Heart right ventricle (tissue), 16 donors: ENCODE results near the gene ADARB2. TPM values are rescaled to one million over a fixed set of nuclear protein-coding genes. Genes with fewer than 3 reads are reported as not detected.

Experiments used
- ATAC-seq, 8 donors: fragments of 200-7000 bp; cut with Tn5 transposase; one replicate each; pipeline ENCODE4 v1.9.1; 2020; ENCODE audit warnings: mild to moderate bottlenecking in 8 of 8, moderate library complexity in 8 of 8, moderate number of reproducible peaks in 1 of 8
- DNase-seq, 2 donors: peaks; one replicate each; pipeline ENCODE4 v3.0.0-alpha.2; 2020
- H3K27ac ChIP-seq, 10 donors: fragments of 200-600 bp; sonication (generic) in 2 of 10; one replicate each; pipeline versions ENCODE4 v1.5.0 to v1.8.0; 2020 to 2022; ENCODE audit warnings: mild to moderate bottlenecking in 3 of 10
- H3K27me3 ChIP-seq, 7 donors: fragments of 200-600 bp; one replicate each; pipeline ENCODE4 v1.8.0; 2021 to 2022; ENCODE audit warnings: mild to moderate bottlenecking in 2 of 7
- H3K36me3 ChIP-seq, 9 donors: fragments of 200-600 bp; sonication (generic) in 1 of 9; one replicate each; pipeline versions ENCODE4 v1.5.0 to v1.8.0; 2020 to 2022; ENCODE audit warnings: mild to moderate bottlenecking in 2 of 9
- H3K4me1 ChIP-seq, 9 donors: fragments of 200-600 bp; sonication (generic) in 1 of 9; one replicate each; pipeline versions ENCODE4 v1.5.0 to v1.8.0; 2020 to 2022; ENCODE audit warnings: mild to moderate bottlenecking in 4 of 9
- H3K4me3 ChIP-seq, 10 donors: fragments of 200-600 bp; sonication (generic) in 2 of 10; one replicate each; pipeline versions ENCODE4 v1.5.0 to v1.8.0; 2020 to 2022; ENCODE audit warnings: mild to moderate bottlenecking in 7 of 10, moderate library complexity in 2 of 10
- H3K9me3 ChIP-seq, 11 donors: fragments of 200-600 bp in 10 of 11; sonication (generic) in 2 of 11; one replicate each; pipeline versions ENCODE4 v1.5.0 to v1.8.0; 2013 to 2022; ENCODE audit warnings: mild to moderate bottlenecking in 2 of 11, control low read depth in 1 of 11, moderate library complexity in 1 of 11
- WGBS, 2 donors: extraction: QIAGEN DNeasy Blood & Tissue Kit; methylation state at CpG; one replicate each; pipeline ENCODE4 v1.1.7; 2013; ENCODE audit warnings: inconsistent platforms in 1 of 2; 5-methylcytosine and 5-hydroxymethylcytosine counted together
- intact Hi-C, 10 donors: fragments of 100-400 bp; cut with DNase I; formaldehyde crosslinking; loops; one replicate each; pipeline versions ENCODE4 v1.11.1 to v1.14.2; 2022
- polyA plus RNA-seq, 2 donors: library from polyadenylated mRNA; stranded (reverse); fragments of 200-250 nt; gene quantifications; one replicate each; pipeline ENCODE4 v1.2.3, GENCODE V29; 2013
- total RNA-seq, 10 donors: library from RNA; stranded (reverse); fragmentation: NEBNext Ultra II Directional in 3 of 10; extraction: Animal tissue kit (Norgen Biotek cat#: 25700) in 3 of 10; gene quantifications; one replicate each; pipeline versions ENCODE4 v1.2.1 to v1.2.4, GENCODE V29; 2021 to 2023
- TF ChIP-seq, protein P1 (sequence below), 9 donors: fragments of 200-600 bp; sonication (generic) in 2 of 9; IDR thresholded peaks; one replicate each; pipeline versions ENCODE4 v1.5.0 to v1.8.0; 2021 to 2022; ENCODE audit warnings: antibody characterized with exemption in 9 of 9, mild to moderate bottlenecking in 5 of 9, moderate library complexity in 1 of 9
- donor health status: Arrhythmogenic right ventricular cardiomyopathy.
- donor health status: ischemic (EF 13 %, LVEDD 7.1; RV severe dilation, severe dysfunction).
- donor health status: healthy with polysubstance abuse.
- donor health status: DM: no; HTN: yes; CAD: no.
- donor health status: DM: no; HTN: no; CAD: no.
- donor health status: ischemic (EF 25% LVEDD 6.9; RV normal size, moderate dysfunction).
- donor health status: ischemic (EF 25% LVEDD 5.7; RV mildly dilated, moderate dysfunction).
- donor health status: healthy.
- donor health status: DM: yes; HTN: yes; CAD: no.
- donor health status: Ischemic cardiomyopathy.
- donor health status: ischemic (EF 35%, LVEDD 5.7; RV mildly dilated, moderate dysfunction).
- donor health status: nonischemic (EF 11% LVEDD 7.7; RV severe dilation, severe dysfunction).
- donor health status: DM: yes; HTN: yes; CAD: no.
- donor health status: PGD.
- donor health status: ischemic (EF 29% LVEDD 5.4; RV normal size, mild dysfunction).
- donor health status: nonischemic (EF 23%, LVEDD 6.1; RV moderate dilation, normal function).

ADARB2 gene
- total and polyA plus RNA-seq, 12 donors, result 0.08 to 0.47 (median 0.17) TPM; not detected in 2

DNA sequence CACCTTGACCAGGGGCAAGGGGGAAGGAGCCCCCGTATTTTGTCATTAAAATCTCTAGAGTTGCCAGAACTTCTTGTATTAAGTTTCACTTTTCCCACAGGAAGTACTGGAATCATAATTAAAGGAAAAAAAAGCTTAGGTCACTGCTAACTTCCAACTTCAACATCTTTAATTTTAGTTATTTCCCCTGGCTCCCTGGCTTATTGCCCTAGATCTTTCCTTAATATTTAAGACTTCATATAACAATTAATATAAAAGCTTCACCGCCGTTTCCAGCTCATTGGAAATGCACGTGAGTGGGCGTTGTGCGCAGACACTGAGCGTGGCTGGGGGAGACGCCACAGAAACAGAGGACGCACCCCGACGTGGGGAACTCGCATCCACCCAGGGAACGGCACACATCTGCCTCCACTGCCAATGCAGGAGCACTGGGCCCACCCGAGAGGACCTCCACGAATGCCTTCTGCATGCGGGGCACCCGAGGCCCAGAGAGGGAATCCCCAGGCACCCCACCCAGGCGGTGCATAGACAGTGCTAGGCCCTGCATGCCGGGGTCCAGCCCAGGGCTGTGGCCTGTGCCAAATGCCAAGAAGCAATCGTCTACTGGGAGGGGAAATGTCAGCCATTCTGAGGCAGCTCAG lies 72.2 kb downstream of the ADARB2 start:
- H3K27me3 ChIP-seq, result peaks cover 0 to 4% (median 0%) of the 10 kb centered on the region in 7 donors
- no peak overlapping the region for H3K4me3 ChIP-seq
- 71 to 79% methylated on average over 20 of the region's 20 CpGs for WGBS, 2 donors
- no peaks in the 10 kb centered on the region for H3K36me3 ChIP-seq
- intact Hi-C loops, result no loop called here
- DNase-seq, result no peak
- no peaks in the 10 kb centered on the region for H3K4me1 ChIP-seq
- TF ChIP-seq, protein P1, sequence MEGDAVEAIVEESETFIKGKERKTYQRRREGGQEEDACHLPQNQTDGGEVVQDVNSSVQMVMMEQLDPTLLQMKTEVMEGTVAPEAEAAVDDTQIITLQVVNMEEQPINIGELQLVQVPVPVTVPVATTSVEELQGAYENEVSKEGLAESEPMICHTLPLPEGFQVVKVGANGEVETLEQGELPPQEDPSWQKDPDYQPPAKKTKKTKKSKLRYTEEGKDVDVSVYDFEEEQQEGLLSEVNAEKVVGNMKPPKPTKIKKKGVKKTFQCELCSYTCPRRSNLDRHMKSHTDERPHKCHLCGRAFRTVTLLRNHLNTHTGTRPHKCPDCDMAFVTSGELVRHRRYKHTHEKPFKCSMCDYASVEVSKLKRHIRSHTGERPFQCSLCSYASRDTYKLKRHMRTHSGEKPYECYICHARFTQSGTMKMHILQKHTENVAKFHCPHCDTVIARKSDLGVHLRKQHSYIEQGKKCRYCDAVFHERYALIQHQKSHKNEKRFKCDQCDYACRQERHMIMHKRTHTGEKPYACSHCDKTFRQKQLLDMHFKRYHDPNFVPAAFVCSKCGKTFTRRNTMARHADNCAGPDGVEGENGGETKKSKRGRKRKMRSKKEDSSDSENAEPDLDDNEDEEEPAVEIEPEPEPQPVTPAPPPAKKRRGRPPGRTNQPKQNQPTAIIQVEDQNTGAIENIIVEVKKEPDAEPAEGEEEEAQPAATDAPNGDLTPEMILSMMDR (IDR thresholded peaks at IDR 0.05), result no peak
- no peaks in the 10 kb centered on the region for H3K9me3 ChIP-seq
- no peak overlapping the region for H3K27ac ChIP-seq
- ATAC-seq, result no peak

DNA sequence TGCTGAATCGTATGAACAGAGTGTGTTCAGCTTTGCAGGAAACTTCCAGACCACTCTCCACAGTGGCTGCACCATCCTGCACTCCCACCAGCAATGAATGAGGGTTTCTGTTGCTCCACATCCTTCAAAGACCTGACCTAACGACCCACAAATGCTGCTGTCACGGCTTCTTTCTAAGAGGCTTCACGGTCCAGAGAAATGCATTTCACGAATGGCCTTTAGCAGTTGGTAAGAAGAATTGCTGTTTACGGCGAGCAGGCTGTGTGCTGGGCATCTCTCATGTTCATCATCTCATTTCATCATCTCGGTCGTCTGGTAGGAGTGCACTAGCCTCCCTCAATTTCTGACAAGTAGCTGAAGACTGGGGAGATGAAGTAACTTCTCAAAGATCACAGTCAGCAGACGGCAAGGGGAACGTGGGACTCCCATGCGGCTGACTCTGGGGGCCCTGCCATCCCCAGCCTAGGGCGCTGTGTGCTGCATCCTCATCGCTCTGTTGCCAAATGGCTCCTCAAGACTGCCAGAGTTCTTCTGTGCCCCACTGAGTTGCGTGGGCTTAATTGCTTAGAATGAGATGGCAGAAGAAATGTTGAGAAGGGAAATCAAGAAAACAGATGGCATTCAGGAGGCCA lies 72.9 kb downstream of the ADARB2 start:
- no peak for DNase-seq
- Histone ChIP-seq H3K4me1 (no peaks in the 10 kb centered on the region), H3K36me3 (no peaks in the 10 kb centered on the region), H3K4me3 (no peak overlapping the region), H3K9me3 (no peaks in the 10 kb centered on the region), H3K27me3 (peaks cover 0 to 4% (median 0%) of the 10 kb centered on the region in 7 donors), H3K27ac (no peak overlapping the region)
- WGBS, 2 donors, result 69 to 82% methylated on average over 15 of the region's 15 CpGs
- intact Hi-C loops, result no loop called here
- ATAC-seq, result no peak
- TF ChIP-seq, protein P1 (IDR thresholded peaks at IDR 0.05), result no peak

DNA sequence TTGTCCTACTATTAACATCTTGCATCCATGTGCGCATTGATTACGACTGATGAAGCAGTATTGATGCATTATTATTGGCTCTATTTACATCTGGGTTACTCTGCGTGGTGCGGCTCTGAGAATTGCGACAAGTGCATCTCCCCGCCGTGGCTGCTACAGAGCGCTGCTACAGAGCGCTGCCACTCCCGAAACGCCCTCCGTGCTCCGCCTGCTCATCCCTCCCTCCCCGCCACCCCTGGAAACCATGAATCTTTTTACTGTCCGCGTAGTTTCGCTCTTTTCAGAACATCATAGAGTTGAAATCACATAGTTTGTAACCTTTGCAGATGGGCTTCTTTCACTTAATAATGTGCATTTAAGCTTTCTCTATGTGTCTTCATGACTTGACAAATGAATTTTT lies 74.1 kb downstream of the ADARB2 start:
- H3K4me3 ChIP-seq, result no peak overlapping the region
- H3K27me3 ChIP-seq, result peaks cover 0 to 5% (median 0%) of the 10 kb centered on the region in 7 donors
- no peak overlapping the region for H3K27ac ChIP-seq
- ATAC-seq, result no peak
- H3K4me1 ChIP-seq, result no peaks in the 10 kb centered on the region
- H3K9me3 ChIP-seq, result no peaks in the 10 kb centered on the region
- TF ChIP-seq, protein P1 (IDR thresholded peaks at IDR 0.05), result no peak
- no peak for DNase-seq
- no peaks in the 10 kb centered on the region for H3K36me3 ChIP-seq
- WGBS, 2 donors, result 92 to 93% methylated on average over 17 of the region's 17 CpGs
- intact Hi-C loops, result no loop called here

DNA sequence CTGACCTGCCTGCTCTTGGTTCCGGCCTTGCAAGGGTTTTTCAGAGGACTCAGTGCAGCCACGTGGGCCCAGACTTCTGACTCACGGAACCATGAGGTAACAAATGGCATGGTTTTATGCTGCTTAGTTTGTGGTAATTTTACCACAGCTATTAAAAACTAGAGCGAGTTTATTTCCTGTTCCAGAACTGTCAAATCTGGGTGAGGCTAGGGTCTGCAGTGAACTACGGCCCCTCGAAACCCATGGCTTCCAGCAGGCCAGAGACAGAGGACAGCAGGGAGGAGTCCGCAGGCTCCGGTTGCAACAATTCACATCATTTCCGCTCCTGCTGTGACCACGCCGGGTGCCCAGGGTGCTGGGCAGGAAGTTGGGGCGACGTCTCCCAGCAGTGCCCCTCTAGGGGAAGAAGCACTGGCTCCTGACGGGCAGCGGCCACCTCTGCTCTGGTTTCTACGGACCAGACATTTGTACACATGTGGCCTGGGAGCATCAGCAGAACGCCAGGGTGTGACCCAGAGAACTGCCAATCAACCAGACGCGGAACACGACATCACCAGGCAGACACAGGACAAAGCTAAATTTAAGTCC lies 74.8 kb downstream of the ADARB2 start:
- ATAC-seq (no peak), DNase-seq (no peak)
- H3K4me1 ChIP-seq, result no peaks in the 10 kb centered on the region
- H3K27me3 ChIP-seq, result peaks cover 0 to 6% (median 0%) of the 10 kb centered on the region in 7 donors
- no peak overlapping the region for H3K27ac ChIP-seq
- intact Hi-C loops, result no loop called here
- no peaks in the 10 kb centered on the region for H3K9me3 ChIP-seq
- no peak overlapping the region for H3K4me3 ChIP-seq
- WGBS, 2 donors, result 87 to 89% methylated on average over 20 of the region's 20 CpGs
- no peaks in the 10 kb centered on the region for H3K36me3 ChIP-seq
- TF ChIP-seq, protein P1 (IDR thresholded peaks at IDR 0.05), result no peak
